GM19468 (cell line): ENCODE data around the gene FAM20C.
"Not testable (repeated sequence)": the region's sequence is repeated elsewhere in the genome, so short reads cannot be mapped to it uniquely, and the experiment has no call there.

Experiments used
- ATAC-seq: cut with Tn5 transposase; IDR thresholded peaks from one replicate; pipeline ENCODE4 v1.9.1; 2021; ENCODE audit warnings: mild to moderate bottlenecking, moderate library complexity, moderate number of reproducible peaks; ENCODE audit not compliant: unreplicated experiment; ENCODE audit errors: extremely low read depth

The FAM20C gene

DNA sequence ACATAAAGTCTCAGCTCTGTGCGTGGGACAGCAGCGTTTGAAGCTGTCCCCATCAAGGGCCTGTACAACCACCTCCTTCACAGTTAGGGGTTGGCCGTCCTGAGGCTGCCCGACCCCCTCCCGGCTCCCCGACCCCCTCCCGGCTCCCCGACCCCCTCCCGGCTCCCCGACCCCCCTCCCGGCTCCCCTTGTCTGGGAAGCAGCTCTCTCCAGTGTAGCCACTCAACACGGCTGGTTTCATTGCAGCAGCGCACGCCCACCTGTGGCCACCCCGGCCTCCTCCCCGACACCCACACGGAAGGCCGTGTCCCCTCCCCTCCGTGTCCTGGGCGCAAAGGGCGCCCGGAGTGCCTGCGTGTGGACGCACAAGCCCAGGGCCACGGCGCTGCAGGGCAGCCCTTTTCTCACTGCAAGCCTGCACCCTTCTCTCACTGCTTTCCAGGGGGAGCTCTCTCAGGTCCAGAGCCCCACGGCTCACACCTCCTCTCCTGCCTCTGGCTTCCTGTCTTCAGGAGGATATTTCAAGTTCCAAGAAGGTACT is 20.9 kb upstream of the FAM20C start:
- ATAC-seq, result no peak

DNA sequence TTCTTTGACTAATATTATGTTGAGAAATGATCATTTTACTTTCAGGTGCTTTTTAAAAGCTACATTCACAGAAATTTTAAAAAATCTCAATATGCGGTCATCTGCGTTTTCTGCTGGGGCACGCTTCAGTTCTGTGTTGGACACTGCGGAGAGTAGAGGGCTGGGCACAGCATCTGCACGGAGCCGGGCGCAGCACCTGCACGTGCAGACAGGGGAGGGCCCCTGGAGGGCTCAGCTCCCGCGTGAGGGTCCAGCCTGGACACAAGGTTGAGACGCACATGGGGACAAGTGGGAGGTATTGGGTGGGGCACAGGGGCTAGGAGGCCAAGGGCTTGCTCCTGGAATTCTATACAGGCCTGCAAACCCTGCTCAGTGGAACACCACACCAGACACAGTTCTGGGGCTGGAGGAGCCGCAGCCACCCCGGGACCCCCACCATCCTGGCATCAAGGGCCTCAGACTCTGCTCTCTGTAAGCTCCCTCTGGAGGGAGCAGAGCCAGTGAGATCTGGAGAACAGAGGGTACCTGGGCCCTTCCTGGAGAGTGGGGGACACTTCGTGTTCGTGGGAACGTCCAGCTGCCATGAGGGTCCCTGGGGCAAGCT is 20.4 kb upstream of the FAM20C start:
- ATAC-seq, result no peak

DNA sequence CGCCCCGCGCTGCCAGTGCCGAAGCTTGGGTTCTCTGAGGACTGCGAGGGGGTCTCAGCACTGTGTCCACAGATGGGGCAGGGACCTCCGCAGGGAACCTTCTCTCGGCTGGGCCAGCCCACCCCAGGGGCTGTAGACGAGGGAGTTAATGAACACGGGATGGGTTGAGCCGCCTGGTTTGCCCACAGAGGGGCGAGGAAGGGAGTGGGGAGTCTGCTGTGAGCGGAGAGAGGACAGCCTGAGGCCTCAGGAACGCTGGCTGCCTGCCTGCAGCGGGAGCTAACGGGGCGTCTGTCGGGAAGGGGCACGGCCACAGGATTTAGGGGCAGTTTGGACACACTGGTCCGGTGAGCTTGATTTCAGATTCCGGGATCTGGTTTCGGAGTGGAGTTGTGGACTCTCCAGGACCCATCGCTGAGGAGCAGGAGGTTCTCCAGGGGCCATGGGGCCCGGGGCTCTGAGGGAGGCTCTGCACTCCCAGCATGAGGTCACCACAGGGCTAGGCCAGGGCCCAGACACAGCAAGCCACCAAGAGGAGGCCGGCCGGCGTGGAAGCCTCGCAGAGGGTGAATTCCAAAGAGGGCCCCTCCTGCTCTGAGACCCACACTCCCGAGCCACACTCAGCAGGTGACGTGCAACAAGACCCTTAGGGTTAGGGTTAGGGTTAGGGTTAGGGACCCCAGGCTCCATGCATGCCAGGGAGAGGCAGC is 19.0 kb upstream of the FAM20C start:
- ATAC-seq, result no peak

DNA sequence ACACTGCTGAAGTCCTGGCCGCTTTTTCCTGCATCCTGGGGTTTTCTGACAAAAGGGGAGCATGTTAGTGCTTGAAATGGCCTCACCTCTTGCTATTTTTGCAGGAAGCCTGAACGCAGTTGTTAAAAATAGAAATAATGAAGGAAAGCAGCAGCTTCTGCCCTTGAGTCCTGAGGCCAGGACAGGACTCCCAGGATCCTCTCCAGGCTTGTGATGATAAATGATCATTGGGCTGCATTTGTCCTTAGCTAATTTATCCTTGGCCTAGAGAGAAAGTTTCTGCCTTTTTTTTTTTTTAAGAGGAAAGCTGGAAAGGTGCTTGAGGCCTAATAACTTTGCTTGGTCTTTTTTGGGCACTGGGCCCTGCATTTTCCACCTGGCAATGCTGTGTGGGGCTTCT is 17.7 kb upstream of the FAM20C start:
- ATAC-seq, result no peak

DNA sequence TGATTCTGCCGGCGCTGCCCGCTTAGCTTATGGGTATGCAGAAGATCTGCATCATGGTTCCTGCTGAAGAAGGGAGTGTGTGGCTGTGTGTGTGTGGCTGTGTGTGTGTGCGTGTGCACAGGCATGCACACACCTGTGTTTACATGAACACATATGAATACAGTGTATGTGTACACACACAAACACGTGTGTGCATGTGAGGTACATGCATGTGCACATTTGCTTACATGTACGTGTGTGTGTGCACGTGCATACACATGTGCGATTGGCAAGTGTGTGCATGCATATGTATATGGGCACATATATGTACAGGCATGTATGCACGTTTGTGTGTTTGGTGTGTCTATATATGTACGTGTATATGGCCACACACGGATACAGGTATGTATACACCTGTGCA is 16.4 kb upstream of the FAM20C start:
- no peak for ATAC-seq

DNA sequence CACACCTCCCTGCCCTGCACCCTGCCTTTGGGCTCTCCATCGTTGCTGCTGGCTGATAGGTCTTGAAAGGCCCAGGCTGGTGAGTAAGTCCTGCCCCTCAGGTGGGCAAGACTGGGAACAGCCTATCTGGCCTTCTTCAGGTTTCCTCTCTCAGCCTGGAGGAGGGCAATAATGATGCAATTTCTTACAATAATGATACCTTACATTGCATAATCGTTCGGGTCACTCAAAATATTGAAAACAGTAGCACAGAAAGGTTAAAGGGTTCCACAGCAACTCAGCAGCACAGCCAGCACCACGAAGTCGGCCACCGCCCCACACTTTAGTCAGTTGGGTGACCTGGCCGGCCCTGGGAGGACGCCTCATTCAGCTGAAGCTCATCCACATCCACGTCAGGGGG is 16.0 kb upstream of the FAM20C start:
- no peak for ATAC-seq

DNA sequence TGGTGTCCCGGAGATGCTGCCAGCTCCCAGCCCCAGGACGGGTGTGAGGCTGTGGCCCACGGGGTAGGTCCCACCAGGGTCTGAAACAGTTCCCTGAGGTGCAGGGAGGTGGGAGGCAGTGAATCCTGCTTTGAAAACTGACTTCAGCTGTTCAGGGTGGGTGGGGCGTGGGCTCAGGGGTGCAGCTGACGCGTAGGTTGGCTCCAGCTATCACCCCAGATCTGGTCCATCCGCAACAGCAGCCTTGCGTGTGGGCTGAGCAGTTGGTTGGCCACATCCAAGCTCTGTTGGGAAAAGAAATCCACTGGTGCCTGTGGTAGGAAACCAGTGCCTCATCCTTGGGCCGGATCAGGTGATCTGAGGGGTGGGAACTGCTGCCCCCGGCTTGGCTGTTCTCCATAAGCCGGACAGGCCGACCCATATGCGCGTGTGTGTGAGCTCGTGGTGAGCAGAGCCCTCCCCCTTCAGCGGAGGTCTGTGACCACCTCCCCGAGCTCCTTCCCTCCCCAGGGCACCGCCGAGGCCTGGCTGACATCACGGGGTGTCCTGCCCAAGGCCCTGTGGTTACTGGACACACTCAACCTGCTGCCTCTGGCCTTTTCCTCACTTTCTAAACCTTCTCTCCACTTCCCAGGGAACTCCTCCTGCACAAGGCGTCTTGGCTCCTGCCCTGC is 15.4 kb upstream of the FAM20C start:
- no peak for ATAC-seq

DNA sequence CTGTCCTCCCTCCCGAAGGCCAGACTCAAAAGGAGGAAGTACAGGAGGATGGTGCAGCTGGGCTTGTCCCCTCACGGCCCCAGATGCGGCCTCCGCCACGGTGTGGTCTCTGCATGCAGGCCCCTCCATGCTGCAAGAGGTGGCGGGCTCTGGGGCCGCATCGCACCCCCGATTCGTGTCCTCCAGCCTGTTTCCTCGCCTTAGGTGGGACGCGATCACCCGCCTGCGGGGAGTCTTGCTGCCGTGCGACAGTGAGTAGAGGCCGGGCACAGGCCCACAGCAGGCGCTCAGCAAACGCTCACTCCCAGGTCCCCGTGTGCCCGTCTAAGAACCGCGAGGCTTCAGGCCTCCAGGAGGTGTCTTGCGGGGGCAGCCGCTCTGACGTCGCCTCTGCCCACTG is 13.9 kb upstream of the FAM20C start:
- ATAC-seq, result no peak

DNA sequence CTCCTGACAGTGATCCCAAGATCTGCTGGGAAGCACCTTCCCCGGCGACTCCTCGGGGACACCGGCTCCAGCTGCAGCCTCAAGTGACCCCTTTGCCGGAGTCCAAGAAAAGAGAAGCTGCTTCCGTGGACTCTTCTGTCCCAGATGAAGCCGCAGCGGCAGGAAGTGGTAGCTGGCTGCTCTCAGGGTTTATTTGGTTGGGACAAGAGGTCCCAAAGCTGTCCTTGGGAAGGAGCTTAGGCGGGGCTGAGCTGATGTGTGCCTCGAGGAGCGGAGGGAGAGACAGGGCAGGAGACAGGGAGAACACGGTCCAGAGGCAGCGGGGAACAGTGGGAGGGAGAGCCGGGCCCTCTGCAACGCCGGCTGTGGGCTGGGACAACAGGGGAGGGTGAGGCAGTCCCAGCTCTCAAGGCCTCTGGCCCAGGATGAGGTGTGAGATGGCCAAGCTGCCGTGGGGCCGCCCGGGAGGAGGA is 13.1 kb upstream of the FAM20C start:
- no peak for ATAC-seq

DNA sequence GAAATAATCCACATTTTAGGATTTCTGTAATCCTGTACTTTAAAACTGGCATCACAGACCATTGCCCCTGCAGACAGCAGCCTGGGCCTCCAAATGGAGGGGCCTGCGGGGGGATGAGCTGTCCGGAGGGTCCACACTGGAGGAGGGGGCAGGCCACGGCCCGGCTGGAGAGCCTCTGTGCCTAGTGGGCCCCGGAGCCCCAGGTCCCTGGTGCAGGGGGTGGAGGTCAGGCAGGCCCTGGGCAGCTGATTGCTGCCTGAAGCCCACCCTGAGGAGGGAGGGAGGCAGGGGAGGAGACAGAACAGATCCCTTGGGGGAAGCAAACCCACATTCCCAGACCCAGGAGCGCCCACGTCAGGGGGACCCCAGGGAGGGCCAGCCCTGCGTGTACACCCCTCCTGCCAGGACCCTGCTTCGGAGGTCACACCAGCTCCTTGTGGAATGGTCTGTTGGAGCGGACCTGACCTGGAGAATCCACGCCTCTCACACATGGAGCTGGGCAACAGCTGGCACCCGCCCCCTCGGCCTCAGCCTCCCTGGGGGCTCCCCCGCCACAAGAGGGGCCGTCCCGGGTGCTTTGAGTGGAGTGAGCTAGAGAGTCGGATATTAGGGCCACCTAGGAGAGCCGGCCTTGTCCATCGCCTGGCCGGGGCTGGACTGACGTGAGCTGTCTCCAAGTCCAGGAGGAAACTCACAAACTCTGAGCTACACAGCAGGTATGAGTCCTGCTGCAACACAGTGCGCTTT is 12.2 kb upstream of the FAM20C start:
- no peak for ATAC-seq

DNA sequence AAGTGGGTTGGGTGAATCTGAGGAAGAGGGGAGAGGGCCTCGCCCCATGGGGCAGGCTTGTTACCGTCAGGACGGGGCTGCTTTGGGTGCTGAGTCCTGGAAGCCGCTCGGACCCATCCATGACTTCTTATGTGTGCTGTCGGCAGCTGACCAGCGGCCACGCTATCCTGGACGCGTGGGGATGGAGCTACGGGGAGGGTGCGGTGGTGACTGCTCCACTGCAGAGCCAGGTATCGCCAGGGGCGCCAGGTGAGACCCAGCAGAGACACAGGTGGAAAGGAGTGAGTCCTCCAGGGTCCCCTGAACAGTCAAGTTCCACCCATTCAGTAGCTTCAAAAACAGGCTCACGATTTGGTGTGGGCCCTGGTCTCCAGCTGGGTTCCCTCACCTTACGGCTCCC is 10.6 kb upstream of the FAM20C start:
- no peak for ATAC-seq

DNA sequence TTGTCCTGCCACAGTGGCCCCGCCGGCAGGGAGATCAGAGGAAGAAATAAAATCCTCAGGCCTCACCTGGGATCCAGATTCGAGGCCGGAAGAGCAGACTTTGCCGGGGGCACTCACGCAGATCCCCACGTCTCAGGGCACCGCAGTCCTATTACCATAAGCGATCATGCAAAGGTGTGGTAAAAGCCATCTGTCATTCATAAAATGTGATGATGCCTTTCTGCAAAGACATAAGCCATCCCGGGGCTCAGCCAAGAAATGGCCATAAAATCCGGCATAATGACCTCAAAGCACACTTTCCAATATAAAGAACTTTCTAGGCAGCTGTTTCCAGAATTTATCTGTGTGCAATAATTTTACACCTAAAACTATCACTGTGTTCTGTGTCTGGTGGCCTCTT is 9.9 kb upstream of the FAM20C start:
- ATAC-seq, result not testable (repeated sequence)

DNA sequence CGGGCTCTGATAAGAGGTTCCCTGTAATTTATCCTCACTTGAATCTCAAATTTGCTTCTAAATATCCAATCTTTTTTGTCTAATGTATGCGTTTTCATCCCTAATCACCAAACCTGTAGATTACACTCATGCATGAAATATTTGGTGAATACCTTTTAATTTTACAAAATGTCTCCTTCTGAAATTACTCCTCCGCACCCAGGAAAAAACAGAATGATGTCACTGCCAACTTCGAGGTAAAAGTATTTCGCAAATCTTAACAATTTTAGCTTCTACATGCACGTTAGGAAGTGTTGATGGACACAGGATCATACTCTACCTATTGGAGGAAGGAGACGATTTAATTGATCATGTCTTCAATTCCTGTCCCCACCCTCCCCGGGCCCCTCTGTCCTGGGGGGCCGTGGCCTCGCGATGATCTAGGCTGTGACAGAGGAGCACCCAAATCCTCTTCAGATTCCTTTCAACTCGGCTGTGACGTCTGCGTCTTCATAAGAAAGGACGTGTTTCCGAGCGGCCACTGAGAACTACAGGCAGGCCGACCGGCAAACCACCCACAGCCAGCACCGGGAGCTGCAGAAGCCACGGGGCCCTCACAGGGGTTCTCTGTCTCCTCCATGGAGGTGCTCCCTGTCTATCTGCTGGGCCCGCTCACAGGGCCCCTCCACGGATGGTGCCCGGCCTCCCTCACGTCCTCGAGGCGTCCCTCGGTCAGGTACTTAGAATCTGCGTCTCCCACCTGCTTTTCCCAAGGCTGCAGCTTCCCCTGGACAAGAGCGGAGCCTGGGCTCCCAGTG is 8.7 kb upstream of the FAM20C start:
- no peak for ATAC-seq

DNA sequence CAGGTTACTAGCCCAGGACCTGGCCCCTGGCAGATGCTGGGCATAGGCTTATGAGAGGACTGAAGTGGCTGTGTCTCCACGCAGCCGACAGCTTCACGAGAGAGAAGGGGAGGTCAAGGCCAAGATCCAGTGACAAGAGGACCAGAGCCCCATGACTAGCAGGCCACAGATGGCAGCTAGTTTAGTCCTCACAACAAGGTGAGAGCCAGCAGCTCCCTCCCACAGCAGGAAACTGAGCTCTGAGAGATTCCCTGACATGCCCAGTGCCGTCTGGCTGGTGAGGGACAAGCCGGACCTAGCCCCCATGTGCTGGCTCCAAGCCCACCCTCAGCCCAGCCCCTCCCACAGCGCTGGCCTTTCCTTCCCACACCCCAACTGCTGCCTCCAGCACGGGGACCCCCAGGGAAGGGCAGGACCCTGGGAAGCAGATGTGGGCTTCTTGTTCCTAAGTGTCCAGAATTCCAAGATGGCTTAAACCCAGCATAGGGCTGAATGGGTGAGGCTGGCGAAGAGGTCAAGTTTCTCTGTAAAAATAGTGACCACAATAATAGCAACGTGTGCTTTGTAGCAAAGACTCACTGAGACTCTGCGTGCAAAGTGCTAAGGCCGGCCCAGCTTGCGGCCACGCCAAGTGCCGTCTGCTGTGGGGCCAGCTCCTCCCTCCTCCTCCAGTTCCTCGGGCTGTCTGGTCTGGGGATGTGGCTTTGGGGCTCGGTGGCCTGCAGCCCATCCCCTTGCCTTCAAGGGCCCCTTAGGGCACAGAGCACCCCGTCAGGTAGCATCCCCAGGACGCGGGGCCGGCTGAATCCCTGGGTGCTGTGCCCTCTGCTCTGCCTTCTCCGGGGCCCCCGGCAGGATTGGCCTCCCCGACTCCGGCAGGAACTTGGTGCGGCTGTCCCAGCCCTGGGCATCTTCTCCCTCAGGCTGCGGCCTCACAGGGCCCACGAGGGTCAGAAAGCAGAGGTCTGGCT is 7.8 kb upstream of the FAM20C start:
- no peak for ATAC-seq

DNA sequence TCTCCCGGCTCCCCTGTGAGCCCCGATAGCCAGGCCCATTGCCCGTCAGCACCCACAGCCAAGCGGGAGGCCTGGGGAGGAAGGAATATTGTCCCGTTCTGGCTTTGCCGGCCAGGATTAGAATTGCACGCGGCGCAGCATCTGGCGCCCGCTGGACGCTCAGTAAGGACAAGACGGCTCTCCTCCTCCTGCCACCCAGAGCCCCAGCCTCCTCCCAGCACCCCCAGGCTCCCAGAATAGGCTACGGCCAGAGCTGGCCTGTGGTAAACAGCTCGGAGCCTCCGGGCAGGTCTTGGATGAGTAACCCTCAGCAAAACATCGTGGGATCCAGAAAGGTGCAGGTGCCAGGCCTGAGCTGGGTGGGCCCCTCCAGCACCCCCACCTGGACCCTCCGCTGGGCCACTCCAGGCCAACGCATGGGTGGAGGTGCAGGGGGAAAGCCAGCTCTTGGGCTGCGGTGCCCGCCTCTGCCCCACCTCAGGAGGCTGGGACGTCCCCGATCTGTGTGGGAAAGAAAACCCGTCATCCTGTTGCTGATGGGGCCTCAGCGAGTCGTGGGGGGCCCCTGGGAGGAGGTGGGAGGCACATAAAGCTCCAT is 5.8 kb upstream of the FAM20C start:
- ATAC-seq, result no peak

DNA sequence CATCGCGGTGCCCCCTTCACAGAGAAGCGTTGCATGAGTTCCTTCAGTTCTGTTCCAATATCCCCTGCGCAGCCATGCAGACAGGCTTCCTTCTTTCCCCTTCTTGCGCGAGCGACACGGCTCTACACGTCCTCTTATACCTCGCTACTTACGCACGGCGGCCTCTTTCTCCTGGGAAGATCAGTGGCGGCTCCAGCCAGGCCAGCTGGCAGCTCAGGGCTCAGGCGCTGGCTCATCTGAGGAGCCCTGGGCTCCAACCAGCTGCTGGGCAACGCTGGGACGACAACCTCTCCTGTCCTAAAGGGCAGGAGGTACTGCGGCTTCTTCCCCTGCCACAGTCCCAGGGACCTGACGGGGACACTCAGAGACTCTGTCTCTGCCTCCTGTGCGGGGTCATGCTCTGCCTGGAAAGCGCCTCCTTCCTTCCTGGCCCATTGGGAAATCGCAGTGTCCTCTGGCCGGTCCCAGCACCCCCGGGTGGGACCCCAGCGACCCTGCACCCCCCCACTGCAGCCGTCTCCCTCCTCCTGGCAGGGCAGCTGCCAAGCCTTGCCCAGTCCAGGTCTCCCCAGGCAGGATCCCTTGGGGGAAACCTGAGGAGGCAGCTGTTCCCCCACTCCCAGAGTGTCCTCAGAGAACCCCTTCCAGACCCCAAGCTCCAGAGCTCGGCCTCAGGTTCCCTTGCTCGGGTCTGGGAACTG is 5.0 kb upstream of the FAM20C start:
- no peak for ATAC-seq

DNA sequence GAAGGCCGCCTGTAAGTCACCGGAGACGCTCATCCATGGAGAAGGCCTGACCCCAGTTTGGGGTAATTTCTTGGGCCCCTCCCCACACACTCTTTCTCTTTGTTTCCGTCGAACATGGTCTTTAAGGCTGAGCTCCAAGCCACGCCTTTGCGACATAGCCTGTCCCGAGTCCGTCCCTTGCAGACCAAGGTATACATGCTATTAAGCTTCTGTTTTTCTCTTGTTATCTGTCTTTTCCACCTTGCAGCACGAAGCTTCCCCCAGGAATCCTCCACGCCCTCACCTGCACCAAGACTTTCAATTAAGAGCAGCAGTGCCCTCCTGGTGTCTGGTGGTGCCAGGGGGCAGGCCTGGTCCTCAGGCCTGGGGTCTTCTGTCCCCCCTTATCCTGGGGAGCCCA is 4.2 kb upstream of the FAM20C start:
- no peak for ATAC-seq
